ENCODE data around the gene TUBB3.

- TF ChIP-seq CTCF (IDR thresholded peaks at IDR 0.05) (no peak), POLR2A (IDR thresholded peaks at IDR 0.05) (no peak)
Observed at GRCh38 chr16:89956505-89957215, 33.5 kb downstream of the TUBB3 start.
